GM12892 (cell line): ENCODE results near the gene PCDHA7.
"Not testable (repeated sequence)": the region's sequence is repeated elsewhere in the genome, so short reads cannot be mapped to it uniquely, and the experiment has no call there.

ENCODE experiments used
- DNase-seq: peaks from one replicate; pipeline ENCODE4 v3.0.0; 2011; ENCODE audit not compliant: insufficient read length
- FAIRE-seq: peaks from 2 replicates; lab custom pipeline; 2011; peaks lifted over from hg19 to GRCh38; lab: Jason Lieb, UNC
- POLR2A ChIP-seq: IDR thresholded peaks from 2 replicates; pipeline ENCODE4 v1.6.1; 2011; ENCODE audit warnings: low read depth, low read length, control low read depth
- POLR2AphosphoS5 ChIP-seq: IDR thresholded peaks from 2 replicates; pipeline ENCODE4 v1.6.1; 2011; ENCODE audit warnings: low read depth, low read length, control low read depth
- TAF1 ChIP-seq: IDR thresholded peaks from 2 replicates; pipeline ENCODE4 v1.6.1; 2011; ENCODE audit warnings: low read depth, mild to moderate bottlenecking, control low read depth, low read length, borderline replicate concordance

Gene PCDHA7

GRCh38 chr5:140802781-140803271 lies 31.2 kb upstream of the PCDHA7 start:
- no peak for TF ChIP-seq POLR2A
- TF ChIP-seq TAF1 = no peak
- TF ChIP-seq POLR2AphosphoS5 = no peak
- FAIRE-seq = no peak

GRCh38 chr5:140806834-140807775 lies 27.0 kb upstream of the PCDHA7 start, which contains the start of gene PCDHA4:
Gene PCDHA4, plus strand, starts transcription at chr5:140807068.
- FAIRE-seq = no peak
- no peak for DNase-seq
- TF ChIP-seq POLR2AphosphoS5 (no peak), POLR2A (no peak), TAF1 (no peak)

More at GRCh38 chr5:140802781-140803271, 31.2 kb upstream of the PCDHA7 start:
- DNase-seq = no peak

- not testable (repeated sequence) for DNase-seq, FAIRE-seq
These were observed 25.7 kb upstream of the PCDHA7 start for GRCh38 chr5:140808241-140808888.

DNA sequence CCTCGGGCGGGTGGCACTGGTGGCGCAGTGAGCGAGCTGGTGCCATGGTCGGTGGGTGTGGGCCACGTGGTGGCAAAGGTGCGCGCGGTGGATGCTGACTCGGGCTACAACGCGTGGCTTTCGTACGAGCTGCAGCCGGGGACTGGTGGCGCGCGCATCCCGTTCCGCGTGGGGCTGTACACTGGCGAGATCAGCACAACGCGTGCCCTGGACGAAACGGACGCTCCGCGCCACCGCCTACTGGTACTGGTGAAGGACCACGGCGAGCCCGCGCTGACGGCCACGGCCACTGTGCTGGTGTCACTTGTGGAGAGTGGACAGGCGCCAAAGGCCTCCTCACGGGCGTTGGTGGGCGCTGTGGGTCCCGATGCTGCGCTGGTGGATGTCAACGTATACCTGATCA lies 25.2 kb upstream of the PCDHA7 start:
- TF ChIP-seq TAF1 = no peak
- no peak for TF ChIP-seq POLR2AphosphoS5
- TF ChIP-seq POLR2A = no peak
- no peak for FAIRE-seq

DNA sequence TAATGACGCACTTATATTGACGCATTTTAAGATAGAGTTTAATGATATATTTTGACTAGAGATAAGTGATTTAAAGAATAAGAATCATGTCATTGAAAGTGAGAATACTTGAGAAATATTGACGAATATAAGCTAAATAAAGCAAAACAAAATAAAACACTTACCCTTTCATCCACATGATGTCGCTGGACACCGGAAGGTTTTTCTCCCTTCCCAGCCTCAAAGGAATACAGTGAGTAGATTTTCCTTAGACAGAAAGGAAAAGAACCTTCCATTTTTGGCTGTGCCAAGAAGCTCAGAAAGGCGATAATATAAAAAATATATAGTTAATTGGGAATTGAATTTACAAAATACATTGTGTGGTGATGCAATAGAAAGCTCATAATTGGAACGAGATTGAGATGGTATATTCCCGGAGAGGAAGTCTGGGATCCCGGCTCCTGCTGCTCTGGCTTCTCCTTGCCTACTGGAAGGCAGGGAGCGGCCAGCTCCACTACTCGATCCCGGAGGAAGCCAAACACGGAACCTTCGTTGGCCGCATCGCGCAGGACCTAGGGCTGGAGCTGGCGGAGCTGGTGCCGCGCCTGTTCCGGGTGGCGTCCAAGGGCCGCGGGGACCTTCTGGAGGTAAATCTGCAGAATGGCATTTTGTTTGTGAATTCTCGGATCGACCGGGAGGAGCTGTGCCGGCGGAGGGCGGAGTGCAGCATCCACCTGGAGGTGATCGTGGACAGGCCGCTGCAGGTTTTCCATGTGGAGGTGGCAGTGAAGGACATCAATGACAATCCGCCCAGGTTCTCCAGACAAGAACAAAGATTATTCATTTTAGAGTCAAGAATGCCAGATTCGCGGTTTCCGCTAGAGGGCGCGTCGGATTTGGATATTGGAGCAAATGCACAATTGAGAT lies 12.4 kb upstream of the PCDHA7 start, which contains the start of gene PCDHA5:
Gene PCDHA5 (plus strand): TSS at position 239 of the 906 bp plus-strand sequence.
- no peak for TF ChIP-seq POLR2AphosphoS5
- FAIRE-seq = no peak
- no peak for DNase-seq

More for the DNA sequence above, 25.2 kb upstream of the PCDHA7 start:
- DNase-seq = no peak

DNA sequence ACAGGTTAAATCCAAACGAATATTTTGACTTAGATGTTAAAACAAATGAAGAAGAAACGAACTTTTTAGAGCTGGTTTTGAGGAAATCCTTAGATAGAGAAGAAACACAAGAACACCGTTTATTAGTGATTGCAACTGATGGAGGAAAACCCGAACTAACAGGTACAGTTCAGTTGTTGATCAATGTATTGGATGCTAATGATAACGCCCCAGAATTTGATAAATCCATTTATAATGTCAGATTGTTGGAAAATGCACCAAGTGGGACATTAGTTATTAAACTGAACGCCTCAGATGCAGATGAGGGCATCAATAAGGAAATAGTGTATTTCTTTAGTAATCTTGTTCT lies 11.8 kb upstream of the PCDHA7 start:
- TF ChIP-seq POLR2AphosphoS5 (no peak), POLR2A (no peak), TAF1 (no peak)
- DNase-seq = no peak
- FAIRE-seq = no peak

- FAIRE-seq = not testable (repeated sequence)
These were observed 11.1 kb upstream of the PCDHA7 start for GRCh38 chr5:140822969-140823368.

DNA sequence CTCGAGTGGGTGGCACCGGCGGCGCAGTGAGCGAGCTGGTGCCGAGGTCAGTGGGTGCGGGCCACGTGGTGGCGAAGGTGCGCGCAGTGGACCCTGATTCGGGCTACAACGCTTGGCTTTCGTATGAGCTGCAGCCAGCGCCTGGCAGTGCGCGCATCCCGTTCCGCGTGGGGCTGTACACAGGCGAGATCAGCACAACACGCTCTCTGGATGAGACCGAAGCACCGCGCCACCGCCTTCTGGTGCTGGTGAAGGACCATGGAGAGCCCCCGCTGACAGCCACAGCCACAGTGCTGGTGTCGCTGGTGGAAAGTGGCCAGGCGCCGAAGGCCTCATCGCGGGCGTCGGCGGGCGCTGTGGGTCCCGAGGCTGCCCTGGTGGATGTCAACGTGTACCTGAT lies 10.6 kb upstream of the PCDHA7 start:
- FAIRE-seq (no peak), DNase-seq (no peak)
- TF ChIP-seq POLR2AphosphoS5 = no peak
- no peak for TF ChIP-seq TAF1
- TF ChIP-seq POLR2A = no peak

More at GRCh38 chr5:140822969-140823368, 11.1 kb upstream of the PCDHA7 start:
- DNase-seq = not testable (repeated sequence)

DNA sequence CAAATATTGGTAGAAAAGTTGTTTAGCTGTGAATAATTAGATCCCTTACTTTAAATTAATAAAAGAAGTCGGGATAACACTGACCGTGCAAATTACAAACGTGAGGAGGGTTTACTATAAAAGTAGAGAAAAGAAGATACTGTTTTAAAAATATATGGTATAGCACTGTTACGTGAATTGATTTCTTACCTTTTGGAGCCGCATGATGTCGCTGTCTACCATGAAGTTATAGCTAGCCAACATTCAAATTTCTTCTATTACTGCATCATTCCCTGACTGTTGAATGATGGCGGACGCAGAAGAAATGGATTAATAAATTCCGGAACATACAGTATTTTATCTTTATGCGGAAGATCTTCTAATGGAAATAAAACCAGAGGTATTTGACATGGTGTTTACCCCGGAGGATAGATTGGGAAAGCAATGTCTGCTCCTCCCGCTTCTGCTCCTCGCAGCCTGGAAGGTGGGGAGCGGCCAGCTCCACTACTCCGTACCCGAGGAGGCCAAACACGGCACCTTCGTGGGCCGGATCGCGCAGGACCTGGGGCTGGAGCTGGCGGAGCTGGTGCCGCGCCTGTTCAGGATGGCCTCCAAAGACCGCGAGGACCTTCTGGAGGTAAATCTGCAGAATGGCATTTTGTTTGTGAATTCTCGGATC lies 6.2 kb upstream of the PCDHA7 start, which contains the start of gene PCDHA6:
Gene PCDHA6 (plus strand): TSS at position 257 of the 658 bp plus-strand sequence. CDS start 132 bp downstream, at position 389.
- TF ChIP-seq POLR2A = no peak
- no peak for TF ChIP-seq TAF1
- no peak for TF ChIP-seq POLR2AphosphoS5
- FAIRE-seq (no peak), DNase-seq (no peak)

- no peak for DNase-seq
- no peak for FAIRE-seq
- TF ChIP-seq POLR2A (no peak), POLR2AphosphoS5 (no peak), TAF1 (no peak)
These were observed 5.7 kb upstream of the PCDHA7 start for GRCh38 chr5:140828362-140828737.

- DNase-seq, FAIRE-seq: not testable (repeated sequence)
These were observed 4.3 kb upstream of the PCDHA7 start for GRCh38 chr5:140829511-140830501.

DNA sequence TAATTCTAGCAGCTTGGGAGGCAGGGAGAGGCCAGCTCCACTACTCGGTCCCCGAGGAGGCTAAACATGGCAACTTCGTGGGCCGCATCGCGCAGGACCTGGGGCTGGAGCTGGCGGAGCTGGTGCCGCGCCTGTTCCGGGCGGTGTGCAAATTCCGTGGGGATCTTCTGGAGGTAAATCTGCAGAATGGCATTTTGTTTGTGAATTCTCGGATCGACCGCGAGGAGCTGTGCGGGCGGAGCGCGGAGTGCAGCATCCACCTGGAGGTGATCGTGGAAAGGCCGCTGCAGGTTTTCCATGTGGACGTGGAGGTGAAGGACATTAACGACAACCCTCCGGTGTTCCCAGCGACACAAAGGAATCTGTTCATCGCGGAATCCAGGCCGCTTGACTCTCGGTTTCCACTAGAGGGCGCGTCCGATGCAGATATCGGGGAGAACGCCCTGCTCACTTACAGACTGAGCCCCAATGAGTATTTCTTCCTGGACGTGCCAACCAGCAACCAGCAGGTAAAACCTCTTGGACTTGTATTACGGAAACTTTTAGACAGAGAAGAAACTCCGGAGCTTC lies 455 bp downstream of the PCDHA7 start:
- not testable (repeated sequence) for DNase-seq

More for the DNA sequence above, 455 bp downstream of the PCDHA7 start:
- FAIRE-seq = not testable (repeated sequence)
